Mesenteric fat pad (tissue), 1 donor: ENCODE measurements around the gene RIC3. TPM values are rescaled to one million over a fixed set of nuclear protein-coding genes. Genes with fewer than 3 reads are reported as not detected.

Experiments
- total RNA-seq: library from RNA; stranded (reverse); fragmentation: NEBNext Ultra II Directional; extraction: Animal tissue kit (Norgen Biotek cat#: 25700); gene quantifications from one replicate; pipeline ENCODE4 v1.2.1, GENCODE V29; 2021
- donor health status: DM: yes; HTN: yes; CAD: no.

The RIC3 gene
- total RNA-seq, 1 donor from 2014 or later: 2.3 TPM

Other genes starting within 250 kb of the RIC3 start
- gene OR10A6, start 237.8 kb downstream of the RIC3 start, total RNA-seq: not detected
- gene OR10A3, start 227.3 kb downstream of the RIC3 start, total RNA-seq: not detected
- not detected for gene NLRP10, start 203.6 kb downstream of the RIC3 start, total RNA-seq
- gene EIF3F, start 181.7 kb downstream of the RIC3 start, total RNA-seq: 144 TPM
- 5.9 TPM for gene TUB, start 87.8 kb downstream of the RIC3 start, total RNA-seq
- gene LMO1, start 94.9 kb upstream of the RIC3 start, total RNA-seq: not detected